Lower leg skin (tissue), 4 donors: ENCODE data around the gene ATN1. TPM values are rescaled to one million over a fixed set of nuclear protein-coding genes. Genes with fewer than 3 reads are reported as not detected.

ENCODE experiments used
- DNase-seq, 2 donors: peaks; one replicate each; pipeline ENCODE4 v3.0.0-alpha.2; 2019; ENCODE audit warnings: low spot score in 2 of 2
- H3K4me3 ChIP-seq: fragments of 200-600 bp; sonication (generic); 2 replicates; pipeline ENCODE4 v1.5.1; 2017; ENCODE audit warnings: mild to moderate bottlenecking, low read depth; ENCODE audit not compliant: poor library complexity, severe bottlenecking
- CTCF ChIP-seq, 3 donors: fragments of 450-650 bp; IDR thresholded peaks; one replicate each; pipeline ENCODE4 v1.5.1; 2016; ENCODE audit warnings: antibody characterized with exemption in 3 of 3, mild to moderate bottlenecking in 3 of 3, moderate library complexity in 2 of 3
- POLR2A ChIP-seq, 2 donors: fragments of 450-650 bp; IDR thresholded peaks; one replicate each; pipeline ENCODE4 v1.6.1; 2016 to 2017; ENCODE audit warnings: antibody characterized with exemption in 2 of 2, mild to moderate bottlenecking in 1 of 2, moderate library complexity in 1 of 2
- WGBS, 2 donors: methylation state at CpG; one replicate each; pipeline ENCODE4 v1.1.5; 2018; 5-methylcytosine and 5-hydroxymethylcytosine counted together
- intact Hi-C: fragments of 100-400 bp; cut with DNase I; formaldehyde crosslinking; loops from one replicate; pipeline ENCODE4 v1.15.0; 2023; ENCODE audit warnings: low total_unique reads
- total RNA-seq, 4 donors: library from RNA; depleted of rRNA; stranded (reverse); fragments of >200 nt; gene quantifications; one replicate each; pipeline ENCODE4 v1.1.0, GENCODE V29; 2016

ATN1 gene
- total RNA-seq, 4 donors from 2014 or later, result 33.4 to 115 (median 64.0) TPM

- no peak for DNase-seq
- no peak overlapping the region for H3K4me3 ChIP-seq
- TF ChIP-seq POLR2A (IDR thresholded peaks at IDR 0.05) (no peak), CTCF (IDR thresholded peaks at IDR 0.05) (no peak)
- 76 to 83% methylated on average over 2 of the region's 2 CpGs for WGBS, 2 donors
- intact Hi-C loops, result no loop called here
Measured at GRCh38 chr12:6975297-6976032, 47.7 kb downstream of the ATN1 start.

DNA sequence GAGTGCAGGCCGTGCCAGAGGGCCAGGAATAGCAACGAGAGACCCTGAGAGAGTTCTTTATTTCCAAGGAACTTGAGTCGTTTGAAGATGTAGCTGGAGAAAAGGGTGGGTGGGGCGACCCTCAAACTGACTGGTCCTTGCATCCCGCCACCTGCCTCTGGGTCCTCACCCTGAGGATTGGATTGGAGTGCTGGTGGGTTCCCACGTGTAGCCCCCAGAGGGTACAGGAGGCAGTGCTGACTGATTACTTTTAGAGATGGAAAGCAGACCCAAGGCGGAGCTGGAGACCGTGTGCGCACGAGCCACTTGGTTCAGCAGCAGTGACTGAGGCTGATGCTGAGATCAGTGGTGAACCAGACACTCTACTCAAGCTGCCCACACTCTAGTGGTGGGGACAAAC, 49.9 kb downstream of the ATN1 start:
- WGBS, 2 donors, result 72 to 76% methylated on average over 10 of the region's 10 CpGs
- no peak for DNase-seq
- intact Hi-C loops, result no loop called here
- TF ChIP-seq CTCF (IDR thresholded peaks at IDR 0.05) (no peak), POLR2A (IDR thresholded peaks at IDR 0.05) (no peak)
- no peak overlapping the region for H3K4me3 ChIP-seq

DNA sequence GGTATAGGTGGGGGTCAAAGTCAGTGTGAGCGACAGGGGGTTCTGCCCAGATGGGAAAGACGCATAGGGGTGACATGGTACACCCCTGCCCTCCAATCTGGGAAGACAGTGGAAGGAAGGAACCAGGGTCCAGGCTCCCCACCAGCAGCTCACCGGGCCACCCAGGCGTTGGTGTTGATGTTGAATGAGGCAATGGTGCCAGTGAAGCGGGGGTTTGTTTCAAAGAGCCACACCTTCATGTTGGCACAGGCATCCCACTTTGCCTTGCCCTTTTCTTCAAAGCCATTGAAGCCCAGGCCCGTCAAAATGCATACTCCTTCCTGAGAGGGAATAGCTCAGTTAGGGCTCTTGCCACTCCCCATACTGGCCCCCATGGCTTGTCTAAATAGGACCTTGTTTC, 50.4 kb downstream of the ATN1 start:
- no peak overlapping the region for H3K4me3 ChIP-seq
- TF ChIP-seq POLR2A (IDR thresholded peaks at IDR 0.05), result no peak
- no peak for TF ChIP-seq CTCF (IDR thresholded peaks at IDR 0.05)
- no peak for DNase-seq
- WGBS, 2 donors, result 66 to 74% methylated on average over 6 of the region's 6 CpGs
- intact Hi-C loops, result no loop called here

DNA sequence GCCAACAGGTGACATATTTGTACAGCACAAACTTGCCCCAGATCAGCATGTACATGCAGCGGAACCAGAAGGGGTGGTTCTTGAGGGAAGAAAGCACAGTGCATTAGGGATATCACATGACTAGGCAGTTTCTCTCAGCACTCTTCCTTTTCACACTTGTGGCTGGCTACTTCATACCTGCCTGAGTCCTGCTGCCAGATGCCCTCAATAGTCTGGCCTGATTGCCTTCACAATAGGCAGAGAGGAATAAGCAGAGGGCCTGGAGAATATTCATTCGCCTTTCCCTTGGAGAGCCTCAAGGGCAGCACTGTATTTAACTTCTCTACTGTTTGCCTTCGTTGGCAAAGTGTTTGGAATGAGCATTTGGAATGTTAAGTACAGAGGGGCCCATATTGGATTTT, 50.9 kb downstream of the ATN1 start:
- intact Hi-C loops, result no loop called here
- no peak overlapping the region for H3K4me3 ChIP-seq
- WGBS, 2 donors, result 62 to 70% methylated on average over 3 of the region's 3 CpGs
- TF ChIP-seq CTCF (IDR thresholded peaks at IDR 0.05) (no peak), POLR2A (IDR thresholded peaks at IDR 0.05) (no peak)
- no peak for DNase-seq

DNA sequence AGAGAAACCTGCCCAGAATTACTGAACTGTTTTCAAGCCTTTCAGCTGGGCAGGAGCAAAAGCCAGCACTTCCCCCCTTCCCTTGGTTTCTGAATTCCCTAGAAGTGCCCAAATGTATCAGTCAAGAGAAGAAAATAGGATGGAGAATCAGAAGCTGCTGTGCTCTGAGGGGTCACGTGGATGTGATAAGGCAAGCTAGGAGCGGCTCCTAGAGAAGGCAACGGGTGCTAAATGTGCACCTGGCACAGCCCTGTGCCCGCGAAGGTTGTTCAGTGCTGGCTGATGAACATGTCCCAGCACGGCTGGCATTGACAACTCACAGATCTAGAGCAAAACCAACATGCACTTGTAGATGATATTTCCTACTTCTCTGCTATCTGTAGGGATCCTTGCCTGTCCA, 51.3 kb downstream of the ATN1 start:
- no peak overlapping the region for H3K4me3 ChIP-seq
- TF ChIP-seq CTCF (IDR thresholded peaks at IDR 0.05), result no peak
- TF ChIP-seq POLR2A (IDR thresholded peaks at IDR 0.05), result no peak
- intact Hi-C loops, result no loop called here
- 55% methylated on average over 6 of the region's 6 CpGs for WGBS, 2 donors
- no peak for DNase-seq

- no peak for DNase-seq
- no peak overlapping the region for H3K4me3 ChIP-seq
- TF ChIP-seq POLR2A (IDR thresholded peaks at IDR 0.05) (no peak), CTCF (IDR thresholded peaks at IDR 0.05) (no peak)
- WGBS, 2 donors, result 59 to 69% methylated on average over 3 of the region's 3 CpGs
- intact Hi-C loops, result no loop called here
Measured at GRCh38 chr12:6979453-6979852, 51.7 kb downstream of the ATN1 start.
